Stimulated activated CD4-positive, alpha-beta T cell treated with anti-CD3 and anti-CD28 coated beads, Interleukin-2, amount 100 ng/mL, for 4 hours (primary cell): Measurements from ENCODE around the gene PRRG1.
"Not testable (repeated sequence)": the region's sequence is repeated elsewhere in the genome, so short reads cannot be mapped to it uniquely, and the experiment has no call there.

Experiments
- DNase-seq: peaks from one replicate; pipeline ENCODE4 v3.0.0-alpha.2; 2020; ENCODE audit warnings: low read depth

Gene PRRG1

GRCh38 chrX:37349221-37350033 is at the start of gene PRRG1:
PRRG1 (plus strand) TSS chrX:37349364; CDS start chrX:37406250, 56,886 bp downstream.
- no peak for DNase-seq

- no peak for DNase-seq
Measured at GRCh38 chrX:37302569-37302968, 46.6 kb upstream of the PRRG1 start.

DNA sequence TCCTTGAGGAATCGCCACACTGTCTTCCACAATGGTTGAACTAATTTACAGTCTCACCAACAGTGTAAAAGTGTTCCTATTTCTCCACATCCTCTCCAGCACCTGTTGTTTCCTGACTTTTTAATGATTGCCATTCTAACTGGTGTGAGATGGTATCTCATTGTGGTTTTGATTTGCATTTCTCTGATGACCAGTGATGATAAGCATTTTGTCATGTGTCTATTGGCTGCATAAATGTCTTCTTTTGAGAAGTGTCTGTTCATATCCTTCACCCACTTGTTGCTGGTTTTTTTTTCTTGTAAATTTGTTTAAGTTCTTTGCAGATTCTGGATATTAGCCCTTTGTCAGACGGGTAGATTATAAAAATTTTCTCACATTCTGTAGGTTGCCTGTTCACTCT is 43.9 kb upstream of the PRRG1 start:
- DNase-seq, result not testable (repeated sequence)

DNA sequence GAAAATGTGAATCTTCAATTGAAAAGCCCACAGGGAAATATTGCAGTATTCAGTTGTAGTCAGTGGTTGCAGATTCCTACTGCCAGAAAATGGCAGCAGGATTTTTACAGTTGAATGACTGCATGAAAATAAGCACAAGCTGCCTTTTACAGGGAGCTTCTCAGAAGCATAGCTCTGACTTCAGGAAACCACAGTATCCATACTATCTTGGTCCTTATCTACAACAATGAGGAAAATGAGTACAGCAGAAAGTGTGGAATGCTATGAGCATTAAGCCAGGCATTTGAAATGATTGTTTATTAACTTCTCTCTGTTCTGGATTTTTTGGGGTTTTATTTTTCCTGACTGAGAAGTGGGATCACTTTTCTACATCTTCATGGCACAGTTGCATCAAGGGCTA is 34.6 kb upstream of the PRRG1 start:
- no peak for DNase-seq

DNA sequence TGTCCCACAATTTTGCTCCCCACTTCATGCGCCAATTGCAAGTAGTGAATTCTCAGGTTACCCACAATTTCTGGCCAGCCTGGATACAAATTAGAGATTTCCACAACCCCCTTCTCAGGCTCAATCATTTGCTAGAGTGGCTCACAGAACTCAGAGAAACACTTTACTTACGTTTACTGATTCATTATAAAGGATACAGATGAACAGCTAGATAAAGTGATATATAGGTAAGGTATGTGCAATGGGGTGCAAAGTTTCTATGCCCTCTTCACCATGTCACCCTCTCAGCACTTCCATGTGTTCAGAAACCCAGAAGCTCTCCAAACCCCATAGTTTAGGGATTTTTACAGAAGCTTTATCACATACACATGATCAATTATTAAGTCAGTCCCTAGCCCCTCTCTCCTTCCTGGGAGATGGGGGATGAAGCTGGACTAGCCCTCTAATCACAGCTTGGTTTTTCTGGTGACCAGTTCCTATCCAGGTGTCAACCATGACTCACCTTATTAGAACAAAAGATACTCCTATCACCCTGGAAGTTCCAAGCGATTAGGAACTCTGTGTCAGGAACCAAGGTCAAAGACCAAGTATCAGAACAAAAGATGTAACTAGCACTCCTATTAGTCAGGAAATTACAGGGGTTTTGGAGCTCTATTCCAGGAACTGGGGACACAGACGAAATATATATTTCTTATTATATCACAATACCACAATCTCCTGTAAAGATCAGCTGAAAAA is 33.5 kb upstream of the PRRG1 start:
- DNase-seq, result no peak

DNA sequence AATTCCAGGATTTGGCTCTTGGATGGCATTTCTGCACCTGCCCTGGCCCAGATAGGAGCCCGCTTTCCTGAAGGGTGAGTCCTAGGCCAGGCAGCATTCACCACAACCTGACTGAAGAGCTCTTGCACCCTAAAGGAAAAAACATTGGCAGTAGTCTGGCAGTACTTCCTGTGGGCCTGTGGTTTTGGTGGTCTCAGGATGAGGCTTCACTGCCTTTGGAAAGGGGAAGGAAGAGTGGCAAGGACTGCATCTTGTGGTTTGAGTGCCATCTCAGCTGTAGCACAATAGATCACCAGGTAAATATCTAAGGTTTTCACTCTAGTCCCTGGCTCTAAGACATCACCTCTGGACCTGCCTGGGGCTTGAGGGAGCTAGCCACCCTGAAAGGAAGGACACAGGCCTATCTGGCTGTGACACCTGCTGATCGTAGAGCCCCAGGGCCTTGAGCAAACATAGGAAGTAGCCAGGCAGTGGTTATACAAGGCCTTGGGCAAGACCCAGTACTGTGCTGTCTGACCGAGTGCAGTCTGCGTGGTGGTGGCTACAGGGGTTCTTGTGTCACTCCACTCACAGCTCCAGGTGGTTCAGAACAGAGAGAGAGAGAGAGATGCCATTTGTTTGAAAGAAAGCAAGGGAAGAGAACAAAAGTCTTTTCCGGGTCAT is 28.5 kb upstream of the PRRG1 start:
- DNase-seq, result no peak

DNA sequence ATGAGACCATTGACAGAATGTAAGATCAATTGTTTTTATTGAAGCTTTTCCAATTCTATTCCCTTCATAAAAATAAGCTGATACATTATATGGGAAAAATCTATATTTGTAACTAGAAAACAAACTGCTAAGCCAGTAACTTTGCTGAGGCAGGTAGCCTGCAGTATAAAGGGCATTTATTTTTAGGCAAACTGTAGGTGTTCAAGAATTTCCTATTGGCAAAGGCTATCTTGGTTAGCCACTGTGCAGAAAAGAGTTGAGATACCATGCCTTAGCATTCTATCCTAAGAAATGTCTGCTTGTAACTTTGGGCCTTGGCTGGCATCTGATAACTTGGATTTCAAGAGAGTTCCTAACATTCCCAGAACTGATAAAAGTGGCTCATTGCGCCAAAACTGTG is 18.5 kb upstream of the PRRG1 start:
- no peak for DNase-seq

- no peak for DNase-seq
Measured at GRCh38 chrX:37331546-37331945, 17.6 kb upstream of the PRRG1 start.

- no peak for DNase-seq
Measured at GRCh38 chrX:37332055-37332454, 17.1 kb upstream of the PRRG1 start.

DNA sequence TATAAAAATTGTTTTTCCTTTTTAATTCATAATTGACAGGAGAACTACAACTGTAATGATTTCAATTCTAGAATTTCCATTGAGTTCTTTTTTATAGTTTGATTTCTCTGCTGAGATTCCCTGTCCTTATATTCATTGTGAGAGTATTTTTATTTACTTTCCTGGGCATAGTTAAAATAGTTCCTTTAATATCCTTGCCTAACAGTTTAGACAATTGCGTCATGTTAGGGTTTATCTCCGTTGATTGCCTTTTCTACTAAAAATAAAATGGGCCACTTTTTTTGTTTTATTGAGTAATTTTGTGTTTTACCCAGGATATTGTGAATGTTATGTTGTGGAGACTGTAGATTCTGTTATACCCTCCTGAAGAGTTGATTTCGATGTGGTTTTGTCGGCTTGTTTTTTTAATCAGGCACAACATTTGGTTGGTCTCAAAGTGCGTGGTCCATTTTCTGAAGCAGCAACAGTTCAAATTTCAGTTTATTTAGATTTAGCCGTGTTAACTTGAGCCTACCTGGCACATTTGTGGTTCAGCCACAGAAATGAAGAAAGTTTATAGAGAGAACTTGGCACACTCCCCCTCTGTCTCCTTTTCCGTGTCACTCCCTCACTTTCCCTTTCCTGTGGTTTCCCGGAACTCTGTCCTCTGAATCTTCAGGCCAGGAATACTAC is 16.0 kb upstream of the PRRG1 start:
- no peak for DNase-seq

DNA sequence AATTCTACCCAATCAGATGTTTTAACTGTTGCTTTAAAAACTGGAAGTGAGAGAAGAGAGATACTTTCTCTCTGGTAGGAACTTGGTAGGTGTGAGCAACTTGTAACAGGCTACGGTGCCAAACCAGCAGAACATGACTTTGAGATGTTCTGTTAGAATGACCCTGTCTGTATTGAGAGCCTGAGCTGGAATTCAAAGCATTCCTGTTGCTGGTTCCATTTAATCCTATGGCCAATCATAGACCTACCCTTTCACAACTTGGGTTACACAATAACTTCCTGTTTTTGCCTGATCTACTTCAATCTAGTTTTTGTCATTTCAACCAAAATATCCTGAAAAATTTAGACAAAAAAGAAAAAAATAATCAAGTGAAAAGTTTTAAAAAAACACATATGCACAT is 1.7 kb upstream of the PRRG1 start:
- DNase-seq, result no peak

- DNase-seq, result no peak
Measured at GRCh38 chrX:37348231-37348970, 763 bp upstream of the PRRG1 start.

- no peak for DNase-seq
Measured at GRCh38 chrX:37348971-37349220, 268 bp upstream of the PRRG1 start.

- DNase-seq, result no peak
Measured at GRCh38 chrX:37350034-37350365, 836 bp downstream of the PRRG1 start.

DNA sequence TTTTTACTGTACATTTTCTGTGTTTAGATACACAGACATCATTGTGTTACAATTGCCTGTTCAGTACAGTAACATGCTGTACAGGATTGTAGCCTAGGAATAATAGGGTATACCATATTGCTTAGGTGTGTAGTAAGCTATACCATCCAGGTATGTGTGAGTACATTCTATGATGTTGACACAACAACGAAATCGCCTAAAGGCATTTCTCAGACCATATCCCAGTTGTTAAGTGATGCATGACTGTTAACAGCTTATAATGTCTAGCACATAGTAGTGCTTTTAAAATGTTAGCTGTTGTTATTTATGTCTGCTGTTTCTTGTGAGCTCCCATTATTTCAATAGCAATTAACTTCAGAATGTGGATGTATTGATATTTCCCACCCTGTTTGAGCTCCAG is 4.5 kb downstream of the PRRG1 start:
- DNase-seq, result no peak

DNA sequence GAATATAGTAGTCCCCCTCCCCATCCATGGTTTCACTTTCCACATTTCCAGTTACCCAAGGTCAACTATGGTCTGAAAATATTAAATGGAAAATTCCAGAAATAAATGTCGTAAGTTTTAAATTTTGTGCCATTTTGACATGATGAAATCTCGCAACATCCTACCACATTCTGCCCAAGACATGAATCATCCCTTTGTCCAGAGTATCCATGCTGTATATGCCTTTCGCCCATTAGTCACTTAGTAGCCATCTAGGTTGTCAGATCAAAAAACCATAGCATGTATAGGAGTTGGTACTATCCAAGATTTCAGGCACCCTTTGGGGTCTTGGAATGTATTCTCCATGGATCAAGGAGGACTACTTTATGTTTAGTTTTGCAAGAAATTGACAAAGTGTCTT is 8.3 kb downstream of the PRRG1 start:
- DNase-seq, result no peak

DNA sequence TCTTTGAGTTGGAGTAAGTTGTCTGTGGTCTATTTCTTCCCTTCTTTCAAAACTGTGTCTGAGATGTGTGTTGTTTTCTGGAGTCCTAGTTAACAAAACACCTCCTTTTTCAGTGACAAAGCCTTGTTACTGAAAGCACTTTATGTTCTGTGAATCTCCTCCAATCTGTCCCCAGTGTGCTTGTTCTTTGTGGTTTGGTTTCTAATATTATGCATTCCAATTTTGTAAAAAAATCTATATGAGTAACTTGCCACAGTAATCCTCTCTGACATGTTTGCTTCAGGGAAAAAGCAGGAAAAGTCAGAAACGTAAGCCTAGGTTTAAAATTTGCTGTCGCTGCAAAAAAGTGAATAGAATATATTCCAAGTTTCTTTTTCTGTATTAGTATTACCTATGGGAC is 12.4 kb downstream of the PRRG1 start:
- no peak for DNase-seq

DNA sequence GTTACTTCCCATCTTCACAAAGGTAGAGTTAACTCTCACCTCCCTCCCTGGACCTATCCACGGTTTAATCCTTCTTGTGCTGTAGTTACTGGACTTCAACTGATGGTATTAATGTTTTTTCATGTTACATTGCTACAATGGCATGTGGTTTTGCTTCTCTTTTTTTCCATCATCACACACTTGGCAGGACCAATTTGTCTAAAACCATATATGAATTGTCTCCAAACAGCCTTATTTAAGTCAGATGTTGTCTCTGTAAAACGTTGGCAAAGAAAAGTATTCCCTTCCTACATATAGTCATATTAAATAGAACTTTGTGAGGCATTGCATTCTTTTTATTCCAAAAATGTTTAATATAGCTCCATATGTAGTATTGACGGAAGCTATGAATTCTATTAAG is 15.5 kb downstream of the PRRG1 start:
- no peak for DNase-seq

- no peak for DNase-seq
Measured at GRCh38 chrX:37367946-37368345, 18.8 kb downstream of the PRRG1 start.

DNA sequence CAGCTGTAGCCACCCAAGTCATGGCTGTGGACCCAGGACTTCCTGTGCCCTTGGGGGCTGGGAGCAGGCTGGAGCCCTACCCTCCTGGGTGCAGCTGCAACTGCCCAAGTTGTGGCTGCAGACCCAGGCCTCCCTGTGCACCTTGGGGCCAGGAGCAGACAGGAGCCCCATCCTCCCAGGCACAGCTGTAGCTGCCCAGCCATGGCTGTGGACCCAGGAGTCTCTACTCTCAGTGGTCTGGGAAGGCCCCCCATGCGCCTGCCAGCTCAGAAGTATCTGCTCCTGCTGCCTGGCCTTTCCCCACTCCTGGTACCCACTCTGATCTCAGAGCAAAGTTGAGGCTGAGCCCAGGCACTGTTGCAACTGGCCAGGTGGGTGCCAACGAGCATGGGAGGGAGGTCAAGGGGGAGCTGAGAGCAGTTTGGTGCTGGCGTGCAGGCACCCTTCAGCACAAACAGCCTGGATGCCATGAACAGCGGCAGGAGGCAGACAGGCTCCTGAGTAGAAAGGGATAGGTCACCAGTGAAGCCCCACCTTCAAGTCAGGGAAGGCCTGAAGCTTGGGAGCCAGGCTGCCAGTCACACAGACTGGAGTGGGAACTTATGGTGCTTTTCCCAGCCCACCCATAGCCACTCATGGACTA is 21.5 kb downstream of the PRRG1 start:
- DNase-seq, result no peak

DNA sequence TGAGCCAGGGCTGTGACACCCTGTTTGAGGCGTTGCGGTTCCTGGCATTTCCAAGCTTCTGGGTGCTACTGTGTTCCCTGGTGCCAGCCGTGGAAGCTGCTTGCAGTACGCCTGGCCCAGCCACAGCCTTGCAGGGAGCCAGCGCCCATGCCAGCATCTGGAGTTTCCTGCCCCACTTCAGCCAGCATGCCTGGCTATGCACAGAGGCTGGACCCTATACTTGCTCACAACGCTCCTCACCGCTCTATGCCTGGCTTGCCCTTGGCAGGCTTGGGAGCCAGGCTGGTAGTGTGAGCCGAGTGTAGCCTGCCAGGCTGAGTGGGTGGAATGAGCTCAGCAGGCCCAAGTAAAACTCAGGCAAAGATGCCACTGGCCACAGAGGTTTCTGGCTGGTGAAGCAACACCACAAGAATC is 22.4 kb downstream of the PRRG1 start:
- no peak for DNase-seq

DNA sequence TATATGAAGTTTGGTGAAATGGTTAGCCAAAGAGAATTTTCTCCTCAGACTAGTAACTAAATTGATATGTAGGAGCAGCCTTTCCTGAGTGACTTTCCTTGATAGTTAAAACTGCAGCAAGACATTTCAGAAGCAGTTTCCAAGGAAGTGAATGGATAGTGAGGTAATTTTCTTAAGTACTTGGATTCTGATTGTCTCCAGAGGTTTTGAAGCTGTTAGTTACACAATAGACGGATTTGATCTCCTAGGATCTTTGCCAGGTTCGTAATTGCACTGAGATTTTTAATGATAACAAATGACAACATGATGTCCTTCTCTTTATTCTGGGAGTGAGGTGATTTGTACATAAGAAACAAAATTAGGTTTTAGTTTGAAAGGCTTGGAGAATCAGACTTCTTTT is 29.2 kb downstream of the PRRG1 start:
- DNase-seq, result no peak
